HG03280 (cell line): Measurements from ENCODE around the gene ACTR2.
A peak's percentile ranks its signal among the peaks of the same experiment; 100 is the strongest.
"Not testable (repeated sequence)": the region's sequence is repeated elsewhere in the genome, so short reads cannot be mapped to it uniquely, and the experiment has no call there.

ENCODE experiments used
- ATAC-seq: cut with Tn5 transposase; IDR thresholded peaks from one replicate; pipeline ENCODE4 v1.9.1; 2021; ENCODE audit warnings: mild to moderate bottlenecking, moderate library complexity; ENCODE audit not compliant: unreplicated experiment

The ACTR2 gene

GRCh38 chr2:65227456-65228262 lies at the start of gene ACTR2:
Gene ACTR2, plus strand, starts transcription at chr2:65227831. Its CDS starts 79 bp downstream, at chr2:65227910.
- ATAC-seq = peak; percentile 89

DNA sequence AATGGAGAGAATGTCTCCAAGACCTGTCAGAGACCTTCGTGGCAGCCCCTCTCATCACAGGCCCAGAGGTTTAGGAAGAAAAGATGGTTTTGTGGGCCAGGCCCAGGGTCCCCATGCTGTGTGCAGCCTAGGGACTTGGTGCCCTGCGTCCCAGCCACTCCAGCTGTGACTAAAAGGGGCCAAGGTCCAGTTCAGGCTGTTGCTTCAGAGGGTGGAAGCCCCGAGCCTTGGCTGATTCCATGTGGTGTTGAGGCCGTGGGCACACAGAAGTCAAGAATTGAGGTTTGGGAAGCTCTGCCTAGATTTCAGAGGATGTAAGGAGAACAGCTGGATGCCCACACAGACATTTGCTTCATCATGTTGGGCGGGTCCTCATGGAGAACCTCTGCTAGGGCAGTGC lies 45.1 kb upstream of the ACTR2 start:
- no peak for ATAC-seq

DNA sequence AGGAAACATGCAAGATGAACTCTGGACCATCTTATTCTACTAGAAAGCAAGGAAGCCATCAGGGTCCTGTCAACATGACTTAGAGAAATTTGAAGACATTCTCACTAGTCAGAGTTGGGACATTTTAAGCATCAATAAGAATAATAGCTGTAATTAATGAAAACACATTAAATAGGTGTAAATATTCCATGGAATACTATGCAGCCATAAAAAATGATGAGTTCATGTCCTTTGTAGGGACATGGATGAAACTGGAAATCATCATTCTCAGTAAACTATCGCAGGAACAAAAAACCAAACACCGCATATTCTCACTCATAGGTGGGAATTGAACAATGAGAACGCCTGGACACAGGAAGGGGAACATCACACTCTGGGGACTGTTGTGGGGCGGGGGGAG lies 44.2 kb upstream of the ACTR2 start:
- ATAC-seq = not testable (repeated sequence)

DNA sequence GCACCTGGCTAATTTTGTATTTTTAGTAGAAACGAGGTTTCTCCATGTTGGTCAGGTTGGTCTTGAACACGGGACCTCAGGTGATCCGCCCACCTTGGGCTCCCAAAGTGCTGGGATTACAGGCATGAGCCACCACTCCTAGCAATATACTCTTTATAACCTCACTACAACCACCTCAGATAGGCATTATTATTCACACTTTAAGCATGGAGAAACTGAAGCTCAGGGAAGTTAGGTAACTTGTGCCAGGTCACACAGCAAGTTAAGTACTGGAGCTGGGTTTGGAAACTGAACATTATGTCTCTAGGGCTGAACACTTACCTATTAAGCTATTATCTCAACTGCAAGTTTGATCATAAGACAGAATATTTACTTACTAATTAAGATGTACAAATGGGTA lies 42.6 kb upstream of the ACTR2 start:
- ATAC-seq = no peak

DNA sequence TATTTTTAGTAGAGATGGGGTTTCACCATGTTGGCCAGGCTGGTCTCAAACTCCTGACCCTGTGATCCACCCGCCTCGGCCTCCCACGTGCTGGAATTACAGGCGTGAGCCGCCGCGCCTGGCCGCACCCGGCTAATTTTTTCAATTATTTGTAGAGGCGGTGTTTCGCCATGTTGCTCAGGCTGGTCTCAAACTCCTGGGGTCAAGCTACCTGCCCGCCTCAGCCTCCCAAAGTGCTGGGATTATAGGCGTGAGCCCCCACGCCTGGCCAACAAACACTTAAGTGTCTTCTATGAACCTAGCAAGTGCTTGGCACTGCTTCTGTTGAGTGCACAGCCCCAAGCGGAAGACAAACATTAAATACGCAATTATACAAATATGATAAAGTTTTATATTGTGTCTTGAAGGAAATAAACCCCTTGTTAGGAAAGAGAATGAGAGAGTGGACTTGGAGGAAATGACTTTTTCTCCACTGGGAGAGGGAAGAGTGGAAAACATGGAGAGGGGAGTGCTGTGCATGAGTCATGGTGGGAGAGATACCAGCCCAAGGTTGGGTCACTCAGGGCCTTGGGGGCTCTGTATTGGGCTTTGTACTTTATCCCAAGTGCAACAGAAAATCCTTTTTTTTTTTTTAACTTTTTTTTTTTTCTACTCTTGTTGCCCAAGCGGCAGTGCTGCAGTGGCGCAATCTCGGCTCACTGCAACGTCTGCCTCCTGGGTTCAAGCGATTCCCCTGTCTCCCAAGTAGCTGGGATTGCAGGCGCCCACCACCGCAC lies 41.4 kb upstream of the ACTR2 start:
- ATAC-seq = no peak

- ATAC-seq = peak; percentile 82
Measured at GRCh38 chr2:65186872-65187851, 40.5 kb upstream of the ACTR2 start.

DNA sequence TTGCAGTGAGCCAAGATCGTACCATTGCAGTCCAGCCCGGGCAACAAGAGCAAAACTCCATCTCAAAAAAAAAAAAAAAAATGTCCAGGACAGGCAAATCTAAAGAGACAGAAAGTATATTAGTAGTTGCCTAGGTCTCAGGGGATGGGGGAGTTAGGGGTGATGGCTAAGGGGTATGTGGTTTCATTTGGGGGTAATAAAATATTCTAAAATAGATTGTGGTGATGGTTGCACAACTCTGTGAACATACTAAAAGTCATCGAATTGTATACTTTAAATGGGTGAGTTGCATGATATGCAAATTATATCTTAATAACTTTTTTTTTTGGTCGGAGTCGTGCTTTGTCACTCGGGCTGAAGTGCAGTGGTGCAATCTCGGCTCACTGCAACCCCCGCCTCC lies 34.2 kb upstream of the ACTR2 start:
- ATAC-seq = no peak

DNA sequence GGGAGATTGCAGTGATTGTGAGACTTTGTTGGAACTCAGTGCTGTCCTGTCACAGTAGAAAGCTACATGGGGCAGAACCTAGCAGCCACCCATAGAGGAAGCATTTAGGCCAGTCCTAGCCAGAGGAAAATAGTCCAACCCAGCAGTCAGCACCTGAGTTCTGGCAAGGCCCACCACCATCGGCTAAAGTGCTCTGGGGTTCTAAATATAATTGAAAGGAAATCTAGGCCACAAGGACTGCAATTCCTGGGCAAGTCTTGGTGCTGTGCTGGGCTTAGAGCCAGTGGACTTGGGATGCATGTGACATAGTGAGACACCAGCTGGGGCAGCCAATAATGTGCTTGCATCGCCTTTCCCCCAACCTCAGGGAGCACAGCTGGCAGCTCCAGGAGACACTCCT lies 28.9 kb upstream of the ACTR2 start:
- ATAC-seq = no peak

DNA sequence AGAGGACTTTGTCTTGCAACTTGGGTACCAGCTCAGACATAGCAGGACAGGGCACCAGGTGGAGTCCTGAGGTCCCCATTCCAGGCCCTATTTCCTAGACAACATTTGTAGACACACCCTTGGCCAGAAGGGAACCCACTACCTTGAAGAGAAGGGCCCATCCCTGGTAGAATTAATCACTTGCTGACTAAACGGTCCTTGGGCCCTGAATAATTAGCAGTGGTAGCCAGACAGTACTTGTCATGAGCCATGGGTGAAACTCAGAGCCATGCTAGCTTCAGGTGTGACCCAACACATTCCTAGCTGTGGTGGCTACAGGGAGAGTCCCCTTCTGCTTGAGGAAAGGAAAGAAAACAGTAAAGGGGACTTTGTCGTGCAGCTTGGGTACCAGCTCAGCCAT lies 28.5 kb upstream of the ACTR2 start:
- ATAC-seq = no peak

GRCh38 chr2:65199891-65200290 lies 27.7 kb upstream of the ACTR2 start:
- no peak for ATAC-seq

DNA sequence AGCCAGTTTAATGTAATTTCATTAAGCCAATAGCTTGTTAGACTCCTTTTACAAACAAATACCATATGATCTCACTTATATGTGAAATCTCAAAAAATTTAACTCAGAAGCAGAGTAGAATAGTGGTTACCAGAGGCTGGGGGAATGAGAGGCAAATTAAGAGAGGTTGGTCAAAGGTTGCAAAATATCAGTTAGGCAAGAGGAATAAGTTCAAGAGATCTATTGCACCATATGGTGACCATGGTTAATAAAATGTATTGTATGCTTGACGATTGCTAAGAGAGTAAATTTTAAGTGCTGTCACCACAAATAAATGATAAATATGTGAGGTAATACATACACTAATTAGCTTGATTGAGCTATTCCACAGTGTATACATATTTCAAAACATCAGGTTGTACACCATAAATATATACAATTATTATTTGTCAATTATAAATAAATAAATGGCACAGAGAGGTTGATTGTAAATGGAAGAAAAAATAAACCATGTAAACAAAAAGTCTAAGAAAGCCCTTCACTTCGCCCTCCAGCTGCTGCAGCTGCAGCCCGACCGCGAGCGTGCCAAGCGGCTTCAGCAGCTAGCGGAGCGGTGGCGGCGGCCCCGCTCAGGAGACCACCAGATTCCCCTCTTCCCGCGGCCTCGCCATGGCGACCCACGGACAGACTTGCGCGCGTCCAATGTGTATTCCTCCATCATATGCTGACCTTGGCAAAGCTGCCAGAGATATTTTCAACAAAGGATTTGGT lies 23.0 kb upstream of the ACTR2 start:
- no peak for ATAC-seq

GRCh38 chr2:65212115-65212514 lies 15.5 kb upstream of the ACTR2 start:
- no peak for ATAC-seq

GRCh38 chr2:65212619-65213018 lies 15.0 kb upstream of the ACTR2 start:
- ATAC-seq = no peak

DNA sequence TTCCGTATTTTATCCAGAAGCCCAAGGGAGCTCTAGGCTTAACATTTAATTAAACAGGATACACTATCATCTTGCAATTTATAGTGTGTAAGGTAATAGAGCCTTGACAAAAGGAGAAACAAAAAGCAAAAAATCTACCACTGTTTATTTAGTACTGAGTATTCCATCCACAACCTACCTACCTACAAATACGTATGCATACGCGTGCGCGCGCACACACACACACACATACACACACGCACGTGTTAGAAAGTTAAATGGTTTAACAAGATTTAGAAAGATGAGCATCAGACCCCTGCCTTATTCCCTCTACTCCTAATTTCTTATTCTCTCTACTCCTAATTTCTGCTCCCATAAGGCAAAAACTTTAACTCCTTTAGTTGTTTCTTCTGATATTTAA lies 14.6 kb upstream of the ACTR2 start:
- no peak for ATAC-seq

- no peak for ATAC-seq
Measured at GRCh38 chr2:65214361-65214760, 13.3 kb upstream of the ACTR2 start.

- ATAC-seq = no peak
Measured at GRCh38 chr2:65214843-65215242, 12.8 kb upstream of the ACTR2 start.

GRCh38 chr2:65215946-65216345 lies 11.7 kb upstream of the ACTR2 start:
- ATAC-seq = no peak

GRCh38 chr2:65220432-65221131 lies 7.0 kb upstream of the ACTR2 start:
- ATAC-seq = no peak

DNA sequence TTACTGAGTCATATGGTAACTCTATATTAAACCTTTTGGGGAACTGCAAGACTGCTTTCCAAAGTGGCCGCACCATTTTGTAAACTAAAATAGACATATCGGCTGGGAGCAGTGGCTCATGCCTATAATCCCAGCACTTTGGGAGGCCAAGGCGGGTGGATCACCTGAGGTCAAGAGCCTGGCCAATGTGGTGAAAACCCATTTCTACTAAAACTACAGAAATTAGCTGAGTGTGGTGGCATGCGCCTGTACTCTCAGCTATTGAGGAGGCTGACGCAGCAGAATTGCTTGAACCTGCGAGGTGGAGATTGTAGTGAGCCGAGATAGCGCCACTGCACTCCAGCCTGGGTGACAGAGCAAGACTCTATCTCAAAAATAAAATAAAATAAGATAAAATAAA lies 6.4 kb upstream of the ACTR2 start:
- ATAC-seq = not testable (repeated sequence)

DNA sequence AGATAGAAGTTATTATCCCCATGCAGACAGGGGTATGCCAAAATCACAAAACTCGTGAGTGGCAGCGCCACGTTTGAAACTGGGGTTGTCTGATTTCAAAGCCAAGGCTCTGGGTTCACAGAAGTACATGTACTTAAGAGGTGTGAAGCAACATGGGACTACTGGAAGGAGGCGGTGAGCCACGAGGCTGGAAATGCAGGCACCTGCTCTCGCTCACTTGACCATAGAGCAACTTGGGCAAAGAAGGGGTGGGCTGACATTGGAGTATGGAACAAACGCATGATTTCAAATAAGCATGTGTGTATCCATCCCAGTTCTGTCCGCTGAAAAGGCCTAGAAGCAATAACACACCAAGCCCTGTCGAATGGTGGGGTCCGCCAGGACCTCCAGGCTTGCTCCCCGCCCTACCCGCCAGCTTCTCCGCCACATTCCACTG lies 593 bp upstream of the ACTR2 start:
- peak; percentile 7 for ATAC-seq
